Measurements from ENCODE around the gene RAPSN.

- TF ChIP-seq MZF1 (tag by site-specific recombination; IDR thresholded peaks at IDR 0.05; ENCODE audit: borderline replicate concordance) (no peak), ZNF558 (tag by site-specific recombination; IDR thresholded peaks at IDR 0.05) (no peak), ZSCAN16 (tag by site-specific recombination; IDR thresholded peaks at IDR 0.05) (no peak), ZNF416 (tag by site-specific recombination; IDR thresholded peaks at IDR 0.05) (no peak), CTCF (tag by site-specific recombination; IDR thresholded peaks at IDR 0.05) (no peak), ZNF629 (tag by site-specific recombination; IDR thresholded peaks at IDR 0.05) (no peak), ZNF350 (tag by site-specific recombination; IDR thresholded peaks at IDR 0.05) (no peak), ZNF24 (tag by site-specific recombination; IDR thresholded peaks at IDR 0.05) (no peak), ZNF777 (tag by site-specific recombination; IDR thresholded peaks at IDR 0.05; ENCODE audit: borderline replicate concordance) (no peak)
Observed at GRCh38 chr11:47398551-47398950, 50.4 kb downstream of the RAPSN start.
